H1 (cell line): ENCODE data around the gene HTR3B. TPM values are rescaled to one million over a fixed set of nuclear protein-coding genes. Genes with fewer than 3 reads are reported as not detected.

ENCODE experiments used
- CTCF ChIA-PET: fragments of 300-600 bp; sonication (Branson Sonifier 250); formaldehyde crosslinking; loops from one replicate; lab custom pipeline; 2021; ENCODE audit not compliant: partially characterized antibody; lab: Charles Lee
- POLR2A ChIA-PET: fragments of 300-600 bp; sonication (Branson Sonifier 250); formaldehyde crosslinking; loops from one replicate; lab custom pipeline; 2021; ENCODE audit warnings: inconsistent platforms; ENCODE audit not compliant: partially characterized antibody; lab: Charles Lee
- DNase-seq, 2 experiments: peaks; one replicate each; pipeline versions ENCODE4 v3.0.0 to v3.0.0-alpha.2; 2010 to 2022; ENCODE audit warnings: low spot score in 2 of 2, low read depth in 1 of 2, mixed read lengths in 1 of 2
- FAIRE-seq: peaks from 2 replicates; lab custom pipeline; 2011; peaks lifted over from hg19 to GRCh38; lab: Jason Lieb, UNC
- H2AFZ ChIP-seq: 2 replicates; pipeline ENCODE4 v1.8.1; 2012; ENCODE audit warnings: low read length, inconsistent platforms
- H2AK5ac ChIP-seq: 2 replicates; pipeline ENCODE4 v1.6.1; 2013; ENCODE audit warnings: low read depth, low read length
- H2BK120ac ChIP-seq: replicated peaks from 2 replicates; pipeline ENCODE3; 2013; ENCODE audit warnings: low read depth, low read length, inconsistent platforms
- H2BK12ac ChIP-seq: 2 replicates; pipeline ENCODE4 v1.6.1; 2013; ENCODE audit warnings: low read depth, low read length
- H2BK15ac ChIP-seq: 2 replicates; pipeline ENCODE4 v1.6.1; 2013; ENCODE audit warnings: low read length
- H2BK20ac ChIP-seq: 2 replicates; pipeline ENCODE4 v1.6.1; 2013; ENCODE audit warnings: low read length
- H2BK5ac ChIP-seq: 2 replicates; pipeline ENCODE4 v1.6.1; 2013; ENCODE audit warnings: low read depth, low read length
- H3K14ac ChIP-seq: 2 replicates; pipeline ENCODE4 v1.6.1; 2013; ENCODE audit warnings: inconsistent platforms; ENCODE audit not compliant: insufficient read length
- H3K18ac ChIP-seq: 2 replicates; pipeline ENCODE4 v1.6.1; 2013; ENCODE audit warnings: low read length; ENCODE audit errors: extremely low read depth
- H3K23ac ChIP-seq: 2 replicates; pipeline ENCODE4 v1.6.1; 2013; ENCODE audit warnings: inconsistent platforms; ENCODE audit not compliant: insufficient read length
- H3K23me2 ChIP-seq: 2 replicates; pipeline ENCODE4 v1.6.1; 2013; ENCODE audit warnings: low read depth, low read length
- H3K27ac ChIP-seq: 2 replicates; pipeline ENCODE4 v1.6.1; 2011; ENCODE audit warnings: low read depth, low read length, inconsistent platforms
- H3K27me3 ChIP-seq, 4 experiments: replicated peaks in 1 of 4; 1 replicate in 1 of 4; 2 replicates in 3 of 4; pipeline versions ENCODE4 v1.6.1 to v1.8.1; 2011 to 2013; ENCODE audit warnings: low read length in 3 of 4, mild to moderate bottlenecking in 3 of 4, inconsistent platforms in 2 of 4, mixed read lengths in 2 of 4, moderate library complexity in 1 of 4; ENCODE audit not compliant: control insufficient read depth in 3 of 4, insufficient read depth in 3 of 4; ENCODE audit errors: extremely low read depth in 1 of 4
- H3K36me3 ChIP-seq, 4 experiments: 2 replicates each; pipeline versions ENCODE4 v1.6.1 to v1.8.1; 2011 to 2013; ENCODE audit warnings: mild to moderate bottlenecking in 4 of 4, low read length in 3 of 4, moderate library complexity in 2 of 4, control low read depth in 1 of 4, inconsistent platforms in 1 of 4; ENCODE audit not compliant: insufficient read depth in 4 of 4, control insufficient read depth in 2 of 4
- H3K4ac ChIP-seq: replicated peaks from 2 replicates; pipeline ENCODE3; 2013; ENCODE audit warnings: low read length, low read depth, mixed read lengths, inconsistent platforms; ENCODE audit not compliant: insufficient read length
- H3K4me1 ChIP-seq, 4 experiments: replicated peaks in 1 of 4; 1 replicate in 1 of 4; 2 replicates in 3 of 4; pipeline versions ENCODE4 v1.6.1 to v1.8.1; 2011 to 2013; ENCODE audit warnings: low read length in 3 of 4, inconsistent platforms in 2 of 4, mixed read lengths in 1 of 4; ENCODE audit not compliant: insufficient read depth in 4 of 4, control insufficient read depth in 3 of 4
- H3K4me2 ChIP-seq, 2 experiments: 2 replicates each; pipeline versions ENCODE4 v1.6.1 to v1.8.1; 2011 to 2013; ENCODE audit warnings: low read depth in 2 of 2, low read length in 2 of 2, control low read depth in 1 of 2, inconsistent platforms in 1 of 2, mild to moderate bottlenecking in 1 of 2; ENCODE audit not compliant: insufficient read depth in 1 of 2
- H3K4me3 ChIP-seq, 4 experiments: fragments of 200-600, 300-600 bp in 1 of 4; sonication (generic), shearing (Covaris generic), sonication (Bioruptor Twin) in 1 of 4; 2 replicates each; pipeline versions ENCODE4 v1.5.1 to v1.8.1; 2011 to 2016; ENCODE audit warnings: low read length in 4 of 4, low read depth in 3 of 4, control low read depth in 2 of 4, inconsistent platforms in 2 of 4, mild to moderate bottlenecking in 2 of 4, mixed read lengths in 1 of 4, moderate library complexity in 1 of 4; ENCODE audit not compliant: insufficient read depth in 2 of 4; ENCODE audit errors: extremely low read depth in 1 of 4
- H3K56ac ChIP-seq: replicated peaks from 2 replicates; pipeline ENCODE3; 2013; ENCODE audit warnings: low read depth, mild to moderate bottlenecking, mixed read lengths, low read length, inconsistent platforms; ENCODE audit not compliant: insufficient read length
- H3K79me1 ChIP-seq: 2 replicates; pipeline ENCODE4 v1.6.1; 2013; ENCODE audit warnings: low read depth, low read length, control low read depth
- H3K79me2 ChIP-seq, 2 experiments: 2 replicates each; pipeline versions ENCODE4 v1.6.1 to v1.8.1; 2012 to 2013; ENCODE audit warnings: low read length in 2 of 2, mild to moderate bottlenecking in 2 of 2, inconsistent platforms in 1 of 2; ENCODE audit not compliant: insufficient read depth in 2 of 2, control insufficient read depth in 1 of 2
- H3K9ac ChIP-seq, 4 experiments: replicated peaks in 1 of 4; 1 replicate in 1 of 4; 2 replicates in 3 of 4; pipeline versions ENCODE4 v1.6.1 to v1.8.1; 2011 to 2013; ENCODE audit warnings: low read depth in 3 of 4, low read length in 3 of 4, control low read depth in 2 of 4, mild to moderate bottlenecking in 2 of 4, moderate library complexity in 2 of 4, inconsistent platforms in 1 of 4; ENCODE audit errors: extremely low read depth in 1 of 4
- H3K9me3 ChIP-seq, 2 experiments: 2 replicates each; pipeline versions ENCODE4 v1.6.1 to v1.8.1; 2012 to 2013; ENCODE audit warnings: mild to moderate bottlenecking in 2 of 2, moderate library complexity in 2 of 2, control low read depth in 1 of 2, inconsistent platforms in 1 of 2, low read depth in 1 of 2, low read length in 1 of 2, mixed read lengths in 1 of 2; ENCODE audit not compliant: insufficient read depth in 2 of 2
- H4K20me1 ChIP-seq, 2 experiments: replicated peaks in 1 of 2; 2 replicates each; pipeline versions ENCODE3 to v1.8.1; 2011 to 2013; ENCODE audit warnings: inconsistent platforms in 2 of 2, low read length in 2 of 2, mild to moderate bottlenecking in 1 of 2; ENCODE audit not compliant: insufficient read depth in 2 of 2, control insufficient read depth in 1 of 2
- H4K5ac ChIP-seq: 2 replicates; pipeline ENCODE4 v1.6.1; 2013; ENCODE audit warnings: low read length, low read depth, mixed read lengths, inconsistent platforms; ENCODE audit not compliant: insufficient read length
- H4K8ac ChIP-seq: 2 replicates; pipeline ENCODE4 v1.8.0; 2013; ENCODE audit warnings: mild to moderate bottlenecking, moderate library complexity, low read length, inconsistent platforms; ENCODE audit not compliant: insufficient read depth; ENCODE audit errors: extremely low read depth
- H4K91ac ChIP-seq: replicated peaks from 2 replicates; pipeline ENCODE3; 2013; ENCODE audit warnings: low read length, mixed read lengths, inconsistent platforms; ENCODE audit not compliant: insufficient read length
- NANOG ChIP-seq: IDR thresholded peaks from 2 replicates; pipeline ENCODE4 v1.6.1; 2011; ENCODE audit warnings: low read length, low read depth, mild to moderate bottlenecking, inconsistent platforms; ENCODE audit not compliant: insufficient read depth, poor library complexity, severe bottlenecking
- NRF1 ChIP-seq: IDR thresholded peaks from 2 replicates; pipeline ENCODE4 v1.6.1; 2011; ENCODE audit warnings: mild to moderate bottlenecking, low read depth, low read length, improper control_type of control experiment
- SAP30 ChIP-seq: fragments of 300-600 bp; sonication (generic); IDR thresholded peaks from 2 replicates; pipeline ENCODE4 v1.7.1; 2012; ENCODE audit warnings: low read length, moderate library complexity, mild to moderate bottlenecking, inconsistent platforms; ENCODE audit not compliant: insufficient read depth, insufficient replicate concordance
- TAF1 ChIP-seq: IDR thresholded peaks from 2 replicates; pipeline ENCODE4 v1.6.1; 2011; ENCODE audit warnings: mild to moderate bottlenecking, low read depth, low read length
- WGBS, 2 experiments: shearing (Covaris generic) in 1 of 2; methylation state at CpG; one replicate each; pipeline versions ENCODE4 v1.1.6 to v1.1.7; 2013 to 2015; ENCODE audit warnings: low lambda C conversion rate in 2 of 2, mixed read lengths in 2 of 2, inconsistent platforms in 1 of 2, low coverage in 1 of 2, missing lambda C conversion rate in 1 of 2; ENCODE audit not compliant: insufficient replicate concordance in 2 of 2, insufficient coverage in 1 of 2, insufficient read length in 1 of 2; ENCODE audit errors: extremely low coverage in 1 of 2, missing lambda C conversion rate in 1 of 2; 5-methylcytosine and 5-hydroxymethylcytosine counted together
- polyA plus RNA-seq, 7 experiments: library from polyadenylated mRNA; depleted of rRNA in 3 of 7; stranded (reverse) in 5 of 7; unstranded in 2 of 7; fragments of >200 nt in 5 of 7; fragments of 200-250 nt in 2 of 7; gene quantifications; 1 replicate in 5 of 7; 2 replicates in 1 of 7; 4 replicates in 1 of 7; pipeline versions ENCODE4 v1.2.1 to v1.2.3, GENCODE V29; 2011 to 2013; ENCODE audit warnings: missing spikeins in 2 of 7, mixed read lengths in 2 of 7
- total RNA-seq: library from RNA; stranded (reverse); fragmentation: NEBNext Ultra II Directional; extraction: Animal tissue kit (Norgen Biotek cat#: 25700); gene quantifications from 2 replicates; pipeline ENCODE4 v1.2.1, GENCODE V29; 2021

HTR3B gene
- total and polyA plus RNA-seq, 2 of the 8 experiments (the other 6 are each of a cell fraction or from before 2014, with no cell fraction given), result not detected

DNA sequence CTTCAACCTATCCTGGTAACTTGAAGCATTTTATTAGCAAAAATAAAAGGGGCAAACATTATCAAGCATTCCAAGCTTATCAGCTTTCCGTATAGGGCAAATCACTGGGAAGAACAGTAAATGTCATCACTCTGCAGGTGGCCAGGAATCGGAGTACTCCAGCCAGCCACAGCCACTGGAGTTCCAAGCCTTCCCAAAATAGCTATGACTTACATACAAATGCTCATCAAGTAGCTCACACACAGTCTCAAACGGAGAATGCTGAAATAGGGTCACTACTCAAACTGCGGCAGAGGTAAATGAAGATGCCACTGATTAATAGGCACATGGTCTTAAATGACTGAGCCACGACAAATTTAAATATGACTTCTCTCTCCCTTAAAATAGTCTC, 31.4 kb upstream of the HTR3B start:
- Histone ChIP-seq H2BK5ac (no peak overlapping the region), H3K23ac (no peak overlapping the region), H4K5ac (no peak overlapping the region), H4K20me1 (peaks cover 5 to 9% of the 10 kb centered on the region in 2 experiments), H3K18ac (no peak overlapping the region; the same call in 1 of the 2 replicates), H2BK12ac (no peak overlapping the region), H2AFZ (no peak overlapping the region), H2AK5ac (no peak overlapping the region), H3K4me1 (peaks cover 4 to 8% (median 7%) of the 10 kb centered on the region in 4 experiments; a peak in 4 of 7 replicates), H3K9ac (no peak overlapping the region; a peak in 1 of 7 replicates), H3K36me3 (peaks cover 0 to 32% (median 0%) of the 10 kb centered on the region in 4 experiments; a peak in 2 of 8 replicates), H3K23me2 (peaks cover 10% of the 10 kb centered on the region), H3K56ac (no peak overlapping the region), H3K79me2 (peaks cover 9 to 69% of the 10 kb centered on the region in 2 experiments), H3K27ac (no peak overlapping the region), H2BK15ac (no peak overlapping the region), H3K27me3 (no peaks in the 10 kb centered on the region), H2BK120ac (no peak overlapping the region), H4K8ac (no peak overlapping the region), H3K9me3 (no peaks in the 10 kb centered on the region), H3K4me3 (peak overlapping the region; percentile 31 to 100 (median 60); a peak in 7 of 8 replicates), H3K79me1 (peaks cover 4% of the 10 kb centered on the region; the same call in 1 of the 2 replicates), H2BK20ac (no peak overlapping the region), H3K4ac (no peak overlapping the region), H3K4me2 (peak overlapping the region; percentile 70 to 77), H4K91ac (no peak overlapping the region), H3K14ac (no peak overlapping the region)
- CTCF ChIA-PET, result interaction anchor here (1.0 to 2.0 kb wide), 3 partner anchors 10 to 67 kb away, joined by 3 to 9 read pairs (median 5); no protein-coding TSS in a partner anchor
- FAIRE-seq, result no peak
- POLR2A ChIA-PET, result interaction anchor here (0.7 to 8.0 kb wide), 8 partner anchors 11 to 117 kb away, joined by 3 to 91 read pairs (median 3); no protein-coding TSS in a partner anchor
- DNase-seq, result no peak
- 37% methylated on average over 5 of the region's 5 CpGs; no CpG with 5 or more reads in 1 of the 2 experiments for WGBS, 2 experiments
- TF ChIP-seq NRF1 (no peak), NANOG (no peak), TAF1 (no peak), SAP30 (peak; percentile 43)
- TF ChIP-seq, all 59 proteins: peak for 1
